PC-9 (cell line): ENCODE measurements around the gene IKZF2. TPM values are rescaled to one million over a fixed set of nuclear protein-coding genes. Genes with fewer than 3 reads are reported as not detected.

ENCODE experiments used
- BruUV-seq: library from RNA; stranded (reverse); fragments of 400-500 nt; replicated peaks from 2 replicates; lab custom pipeline; 2021; lab: Mats Ljungman, UMichigan
- CTCF ChIA-PET: fragments of 300-600 bp; sonication (Branson Sonifier 250); formaldehyde crosslinking; loops from one replicate; lab custom pipeline; 2022; ENCODE audit warnings: antibody characterized with exemption; lab: Charles Lee
- POLR2A ChIA-PET: fragments of 300-600 bp; sonication (Branson Sonifier 250); formaldehyde crosslinking; loops from one replicate; lab custom pipeline; 2022; ENCODE audit warnings: antibody characterized with exemption; ENCODE audit not compliant: unreplicated experiment; lab: Charles Lee
- DNase-seq, 2 experiments: peaks; one replicate each; pipeline versions ENCODE4 v3.0.0 to v3.0.0-alpha.2; 2015 to 2022; ENCODE audit warnings: mixed read lengths in 1 of 2
- H2AFZ ChIP-seq: fragments of 200-600 bp; sonication (generic); 2 replicates; pipeline ENCODE4 v1.8.1; 2017; ENCODE audit warnings: antibody characterized with exemption
- H3F3A ChIP-seq: fragments of 200-600 bp; sonication (generic); 2 replicates; pipeline ENCODE4 v1.8.1; 2017; ENCODE audit warnings: antibody characterized with exemption, mild to moderate bottlenecking, low read depth; ENCODE audit not compliant: insufficient read depth
- H3K27ac ChIP-seq: fragments of 200-600 bp; sonication (generic); 2 replicates; pipeline ENCODE4 v1.6.1; 2016; ENCODE audit warnings: mixed run types
- H3K27me3 ChIP-seq: fragments of 200-600 bp; sonication (generic); 2 replicates; pipeline ENCODE4 v1.6.1; 2016; ENCODE audit warnings: low read depth, mixed run types; ENCODE audit not compliant: insufficient read depth
- H3K36me3 ChIP-seq: fragments of 200-600 bp; sonication (generic); 2 replicates; pipeline ENCODE4 v1.6.1; 2016; ENCODE audit warnings: low read depth, mixed run types
- H3K4me1 ChIP-seq: fragments of 200-600 bp; sonication (generic); replicated peaks from 2 replicates; pipeline ENCODE4 v1.6.1; 2016; ENCODE audit warnings: mixed run types; ENCODE audit not compliant: insufficient read depth
- H3K4me2 ChIP-seq: fragments of 200-600 bp; sonication (generic); 2 replicates; pipeline ENCODE4 v1.6.1; 2017; ENCODE audit warnings: mixed run types
- H3K4me3 ChIP-seq: fragments of 200-600 bp; sonication (generic); 2 replicates; pipeline ENCODE4 v1.6.1; 2016; ENCODE audit warnings: mixed run types
- H3K79me2 ChIP-seq: fragments of 200-600 bp; sonication (generic); 2 replicates; pipeline ENCODE4 v1.6.1; 2017; ENCODE audit warnings: low read depth, mixed run types
- H3K9me2 ChIP-seq: fragments of 200-600 bp; sonication (generic); 2 replicates; pipeline ENCODE4 v1.8.1; 2017; ENCODE audit warnings: mild to moderate bottlenecking; ENCODE audit not compliant: insufficient read depth
- H3K9me3 ChIP-seq: fragments of 200-600 bp; sonication (generic); 2 replicates; pipeline ENCODE4 v1.8.1; 2016; ENCODE audit warnings: low read depth; ENCODE audit not compliant: insufficient read depth
- H4K20me1 ChIP-seq: fragments of 200-600 bp; sonication (generic); 2 replicates; pipeline ENCODE4 v1.8.1; 2017; ENCODE audit not compliant: insufficient read depth
- CTCF ChIP-seq: fragments of 200-600 bp; sonication (generic); conservative IDR thresholded peaks from 2 replicates; pipeline ENCODE4 v1.6.1; 2017; ENCODE audit warnings: mixed run types, antibody characterized with exemption, mild to moderate bottlenecking, moderate library complexity
- EZH2 ChIP-seq: fragments of 200-600 bp; sonication (generic); IDR thresholded peaks from 2 replicates; pipeline ENCODE4 v1.8.0; 2017; ENCODE audit warnings: antibody characterized with exemption, low read depth
- intact Hi-C: fragments of 100-400 bp; cut with micrococcal nuclease; formaldehyde crosslinking; loops from one replicate; pipeline ENCODE4 v1.10.0; 2022; ENCODE audit not compliant: unreplicated experiment
- total RNA-seq: library from RNA; stranded (reverse); gene quantifications from 2 replicates; pipeline ENCODE4 v1.2.3, GENCODE V29; 2021

The IKZF2 gene
- total RNA-seq, 1 experiment from 2014 or later, result 28.3 TPM

GRCh38 chr2:212957624-212958023 lies 193.8 kb downstream of the IKZF2 start:
- CTCF ChIA-PET, result interaction anchor here (1.1 kb wide), 1 partner anchor 180 kb away, joined by 3 read pairs; no protein-coding TSS in a partner anchor
- Histone ChIP-seq H3K4me2 (peak overlapping the region; percentile 70), H3K9me2 (no peaks in the 10 kb centered on the region), H3F3A (peaks cover 16% of the 10 kb centered on the region; the same call in 1 of the 2 replicates), H2AFZ (no peak overlapping the region), H3K36me3 (no peaks in the 10 kb centered on the region), H3K9me3 (0 out of 2 replicates have a peak, but pooled peaks cover 6% of the 10 kb centered on the region), H3K79me2 (no peaks in the 10 kb centered on the region), H3K27me3 (no peaks in the 10 kb centered on the region), H4K20me1 (no peaks in the 10 kb centered on the region), H3K27ac (peak overlapping the region; percentile 86), H3K4me3 (no peak overlapping the region), H3K4me1 (peaks cover 47% of the 10 kb centered on the region)
- POLR2A ChIA-PET, result interaction anchor here (0.5 kb wide), 1 partner anchor 193 kb away, joined by 9 read pairs; no protein-coding TSS in a partner anchor
- TF ChIP-seq EZH2 (no peak), CTCF (no peak)
- BruUV-seq, result no TSS peak
- intact Hi-C loops, result loop anchor here (2.0 to 5.0 kb wide), 2 partner anchors 45 to 195 kb away; partner anchors contain the start of gene IKZF2
- no peak for DNase-seq

GRCh38 chr2:212956665-212957607 lies 194.5 kb downstream of the IKZF2 start:
- Histone ChIP-seq H3K27ac (peak overlapping the region; percentile 86), H3K4me2 (peak overlapping the region; percentile 70), H4K20me1 (no peaks in the 10 kb centered on the region), H3K27me3 (no peaks in the 10 kb centered on the region), H3K9me3 (0 out of 2 replicates have a peak, but pooled peaks cover 6% of the 10 kb centered on the region), H3F3A (peaks cover 16% of the 10 kb centered on the region; the same call in 1 of the 2 replicates), H2AFZ (no peak overlapping the region), H3K4me1 (peaks cover 47% of the 10 kb centered on the region), H3K9me2 (no peaks in the 10 kb centered on the region), H3K79me2 (no peaks in the 10 kb centered on the region), H3K36me3 (no peaks in the 10 kb centered on the region), H3K4me3 (peak overlapping the region; percentile 31; the same call in 1 of the 2 replicates)
- BruUV-seq, result no TSS peak
- intact Hi-C loops, result loop anchor here (2.0 to 5.0 kb wide), 2 partner anchors 44 to 195 kb away; partner anchors contain the start of gene IKZF2
- peak; percentile 54 to 85 for DNase-seq
- TF ChIP-seq EZH2, result no peak
- TF ChIP-seq CTCF, result no peak
- CTCF ChIA-PET, result interaction anchor here (0.6 to 1.1 kb wide), 2 partner anchors 180 to 197 kb away, joined by 3 read pairs; no protein-coding TSS in a partner anchor
- POLR2A ChIA-PET, result interaction anchor here (0.5 to 0.8 kb wide), 5 partner anchors 44 to 248 kb away, joined by 3 to 9 read pairs (median 6); no protein-coding TSS in a partner anchor

GRCh38 chr2:212953170-212953920 lies 198.1 kb downstream of the IKZF2 start:
- intact Hi-C loops, result no loop called here
- CTCF ChIA-PET, result no interaction called here
- H3K27me3 ChIP-seq, result no peaks in the 10 kb centered on the region
- H3K9me3 ChIP-seq, result 0 out of 2 replicates have a peak, but pooled peaks cover under 1% of the 10 kb centered on the region
- H3K4me1 ChIP-seq, result peaks cover 36% of the 10 kb centered on the region
- no peaks in the 10 kb centered on the region for H3K36me3 ChIP-seq
- H3F3A ChIP-seq, result peaks cover 16% of the 10 kb centered on the region; the same call in 1 of the 2 replicates
- no peaks in the 10 kb centered on the region for H3K9me2 ChIP-seq
- H4K20me1 ChIP-seq, result no peaks in the 10 kb centered on the region
- H2AFZ ChIP-seq, result no peak overlapping the region
- no peak overlapping the region for H3K4me2 ChIP-seq
- POLR2A ChIA-PET, result no interaction called here
- no peak overlapping the region for H3K27ac ChIP-seq
- DNase-seq, result no peak
- H3K79me2 ChIP-seq, result no peaks in the 10 kb centered on the region
- BruUV-seq, result no TSS peak
- TF ChIP-seq CTCF (no peak), EZH2 (no peak)
- no peak overlapping the region for H3K4me3 ChIP-seq
